K562 (cell line): ENCODE data around the gene POM121. TPM values are rescaled to one million over a fixed set of nuclear protein-coding genes. Genes with fewer than 3 reads are reported as not detected.
A peak's percentile ranks its signal among the peaks of the same experiment; 100 is the strongest.

ENCODE experiments used
- CBX1 ChIP-seq: sonication (generic); IDR thresholded peaks from 2 replicates; pipeline ENCODE4 v1.6.1; 2016; ENCODE audit warnings: antibody characterized with exemption, low read depth, mild to moderate bottlenecking
- CREM ChIP-seq: IDR thresholded peaks from 2 replicates; pipeline ENCODE4 v1.6.1; 2014; ENCODE audit warnings: antibody characterized with exemption, low read depth
- EZH2 ChIP-seq: IDR thresholded peaks from 2 replicates; pipeline ENCODE4 v1.6.1; 2012; ENCODE audit warnings: low read depth, mild to moderate bottlenecking, inconsistent platforms, low read length, borderline replicate concordance
- GABPB1 ChIP-seq: sonication (generic); formaldehyde crosslinking; IDR thresholded peaks from 2 replicates; pipeline ENCODE4 v1.8.0; 2022; ENCODE audit warnings: mild to moderate bottlenecking, missing genetic modification reagents
- GTF2E2 ChIP-seq: fragments of 200-800 bp; sonication (Bioruptor generic); IDR thresholded peaks from 2 replicates; pipeline ENCODE4 v1.6.1; 2016; ENCODE audit warnings: missing genetic modification characterization, missing compliant biosample characterization
- JUNB ChIP-seq: fragments of 450-650 bp; formaldehyde crosslinking; conservative IDR thresholded peaks from 2 replicates; pipeline ENCODE4 v1.4.0; 2020; ENCODE audit warnings: mild to moderate bottlenecking
- KDM2B ChIP-seq: fragments of 250-450 bp; sonication (Bioruptor Pico); IDR thresholded peaks from 2 replicates; pipeline ENCODE4 v1.8.0; 2021; ENCODE audit warnings: mild to moderate bottlenecking, moderate library complexity
- L3MBTL2 ChIP-seq: fragments of 450-650 bp; IDR thresholded peaks from 2 replicates; pipeline ENCODE4 v1.6.1; 2016; ENCODE audit warnings: mild to moderate bottlenecking, moderate library complexity
- MAX ChIP-seq: sonication (generic); formaldehyde crosslinking; IDR thresholded peaks from 2 replicates; pipeline ENCODE4 v1.9.0; 2022; ENCODE audit warnings: mild to moderate bottlenecking, missing genetic modification reagents
- NBN ChIP-seq: fragments of 450-650 bp; IDR thresholded peaks from 2 replicates; pipeline ENCODE4 v1.6.1; 2016; ENCODE audit warnings: low read depth, mild to moderate bottlenecking
- NR2C2 ChIP-seq, 2 experiments: fragments of 200-800 bp in 1 of 2; sonication (Bioruptor generic) in 1 of 2; sonication (generic) in 1 of 2; formaldehyde crosslinking in 1 of 2; IDR thresholded peaks; 2 replicates each; pipeline versions ENCODE4 v1.6.1 to v1.8.0; 2016 to 2022; ENCODE audit warnings: mild to moderate bottlenecking in 1 of 2, missing compliant biosample characterization in 1 of 2, missing genetic modification characterization in 1 of 2, missing genetic modification reagents in 1 of 2
- NRF1 ChIP-seq, 2 experiments: fragments of 450-650 bp; IDR thresholded peaks in 1 of 2; conservative IDR thresholded peaks in 1 of 2; 2 replicates each; pipeline ENCODE4 v1.6.1; 2014; ENCODE audit warnings: mild to moderate bottlenecking in 2 of 2
- POLR2B ChIP-seq: fragments of 450-650 bp; IDR thresholded peaks from 2 replicates; pipeline ENCODE4 v1.6.1; 2018; ENCODE audit warnings: low read depth; ENCODE audit not compliant: partially characterized antibody
- RBBP5 ChIP-seq: fragments of 200-600 bp; sonication (generic); IDR thresholded peaks from 2 replicates; pipeline ENCODE4 v1.6.1; 2012; ENCODE audit warnings: borderline replicate concordance, mild to moderate bottlenecking, low read length, control low read depth, inconsistent platforms; ENCODE audit not compliant: insufficient read depth, poor library complexity, severe bottlenecking
- RBM25 ChIP-seq: fragments of 200-400 bp; formaldehyde crosslinking; IDR thresholded peaks from 2 replicates; pipeline ENCODE4 v1.6.1; 2018; ENCODE audit warnings: low read length, low read depth, moderate library complexity; ENCODE audit not compliant: severe bottlenecking
- RFX1 ChIP-seq: fragments of 450-650 bp; IDR thresholded peaks from 2 replicates; pipeline ENCODE4 v1.6.1; 2016; ENCODE audit warnings: mild to moderate bottlenecking, moderate library complexity
- SRF ChIP-seq, 2 experiments: fragments of 250-450, 450-650 bp in 1 of 2; sonication (Bioruptor Pico) in 1 of 2; sonication (generic) in 1 of 2; formaldehyde crosslinking; IDR thresholded peaks; 2 replicates each; pipeline versions ENCODE4 v1.5.0 to v1.5.1; 2020 to 2022; ENCODE audit warnings: mild to moderate bottlenecking in 1 of 2, missing genetic modification reagents in 1 of 2
- TRIM24 ChIP-seq, 2 experiments: fragments of 450-650 bp; IDR thresholded peaks; 2 replicates each; pipeline ENCODE4 v1.6.1; 2016
- TRIM28 ChIP-seq: fragments of 450-650 bp; IDR thresholded peaks from 2 replicates; pipeline ENCODE4 v1.6.1; 2017
- ZNF134 ChIP-seq: fragments of 250-450 bp; sonication (Bioruptor Pico); conservative IDR thresholded peaks from 2 replicates; pipeline ENCODE4 v1.4.0; 2020
- ZNF24 ChIP-seq: fragments of 450-650 bp; IDR thresholded peaks from 2 replicates; pipeline ENCODE4 v1.6.1; 2016
- ZNF639 ChIP-seq, 2 experiments: fragments of 200-800 bp in 1 of 2; sonication (Bioruptor generic) in 1 of 2; sonication (generic) in 1 of 2; formaldehyde crosslinking in 1 of 2; IDR thresholded peaks in 1 of 2; conservative IDR thresholded peaks in 1 of 2; 2 replicates each; pipeline versions ENCODE4 v1.5.0 to v1.6.1; 2016 to 2020; ENCODE audit warnings: missing compliant biosample characterization in 1 of 2, missing genetic modification characterization in 1 of 2, missing genetic modification reagents in 1 of 2
- ZNF644 ChIP-seq: fragments of 200-800 bp; sonication (Bioruptor generic); IDR thresholded peaks from 2 replicates; pipeline ENCODE4 v1.6.1; 2016; ENCODE audit warnings: low read depth, missing genetic modification characterization, missing compliant biosample characterization
- ZNF766 ChIP-seq: fragments of 200-800 bp; sonication (Bioruptor generic); conservative IDR thresholded peaks from 2 replicates; pipeline ENCODE4 v1.6.1; 2016; ENCODE audit warnings: missing genetic modification characterization, missing compliant biosample characterization
- polyA plus RNA-seq, 8 experiments: library from polyadenylated mRNA; depleted of rRNA in 4 of 8; stranded (reverse) in 5 of 8; unstranded in 3 of 8; fragments of >200 nt; fragmentation: Nextera tagmentation in 2 of 8; fragmentation: Illumina TruSeq in 1 of 8; extraction: Ambion mirVana in 2 of 8; extraction: Trizol in 1 of 8; gene quantifications; 2 replicates each; pipeline versions ENCODE4 v1.2.1 to v1.2.3, GENCODE V29; 2011 to 2014; ENCODE audit warnings: inconsistent platforms in 1 of 8, missing spikeins in 1 of 8
- total RNA-seq, 7 experiments: library from RNA; depleted of rRNA in 6 of 7; stranded (reverse); fragments of >200 nt in 6 of 7; fragmentation: Illumina TruSeq in 2 of 7; extraction: Trizol in 2 of 7; gene quantifications; 2 replicates each; pipeline versions ENCODE4 v1.2.1 to v1.2.3, GENCODE V29; 2011 to 2021; ENCODE audit warnings: low replicate concordance in 1 of 7
- TF ChIP-seq, protein P1 (sequence below): fragments of 450-650 bp; formaldehyde crosslinking; IDR thresholded peaks from 2 replicates; pipeline ENCODE4 v1.4.0; 2022; ENCODE audit warnings: missing genetic modification characterization

POM121 gene
- total and polyA plus RNA-seq, 9 of the 15 experiments (the other 6 are each of a cell fraction or from before 2014, with no cell fraction given), result 3.6 to 112 (median 12.5) TPM

DNA sequence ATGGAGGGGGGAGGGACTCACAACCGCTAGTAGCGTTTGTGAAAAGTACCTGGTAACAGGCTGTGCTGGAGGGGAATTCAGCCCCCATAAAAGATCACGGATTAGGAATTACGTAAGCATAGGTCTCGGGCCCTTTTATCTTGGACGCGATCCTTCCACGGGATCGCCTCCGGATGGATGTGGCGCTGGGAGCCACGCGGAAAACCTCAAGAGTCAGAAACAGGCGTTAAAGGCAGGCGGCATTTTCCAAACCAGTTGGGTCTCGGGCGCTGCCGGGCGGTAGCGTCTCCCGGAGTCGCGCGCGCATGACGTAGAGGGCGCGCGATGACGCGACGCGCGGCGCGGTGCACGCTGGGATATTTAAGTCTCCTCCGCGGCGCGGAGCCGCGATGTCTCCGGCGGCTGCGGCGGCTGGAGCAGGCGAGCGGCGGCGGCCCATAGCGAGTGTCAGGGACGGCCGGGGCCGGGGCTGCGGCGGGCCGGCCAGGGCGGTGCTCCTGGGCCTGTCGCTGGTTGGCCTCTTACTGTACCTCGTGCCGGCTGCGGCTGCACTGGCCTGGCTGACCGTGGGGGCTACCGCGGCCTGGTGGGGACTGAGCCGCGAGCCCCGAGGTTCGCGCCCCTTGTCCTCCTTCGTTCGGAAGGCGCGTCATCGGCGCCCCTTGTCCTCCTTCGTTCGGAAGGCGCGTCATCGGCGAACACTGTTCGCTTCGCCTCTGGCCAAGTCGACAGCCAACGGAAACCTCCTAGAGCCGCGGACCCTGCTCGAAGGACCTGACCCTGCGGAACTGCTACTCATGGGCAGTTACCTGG lies at the start of gene POM121 (continued):
- no peak for TF ChIP-seq EZH2
- no peak for TF ChIP-seq JUNB
- TF ChIP-seq TRIM24 (IDR thresholded peaks at IDR 0.05), result no peak
- TF ChIP-seq L3MBTL2, result peak; percentile 77
- peak; percentile 98 for TF ChIP-seq CREM
- TF ChIP-seq CBX1, result 0 out of 2 replicates have a peak, but pooled peaks have one; percentile 35
- peak; percentile 23; the same call in 1 of the 2 replicates for TF ChIP-seq NR2C2 (CRISPR knock-in tag; IDR thresholded peaks at IDR 0.05)
- peak; percentile 50 for TF ChIP-seq NR2C2 (tag; IDR thresholded peaks at IDR 0.05)
- no peak; the same call in 1 of the 2 replicates for TF ChIP-seq RFX1
- TF ChIP-seq MAX (CRISPR knock-in tag), result peak; percentile 76
- TF ChIP-seq ZNF766, result no peak
- TF ChIP-seq ZNF24, result no peak
- TF ChIP-seq TRIM28, result no peak
- TF ChIP-seq NBN, result peak; percentile 82; the same call in 1 of the 2 replicates
- TF ChIP-seq ZNF639 (CRISPR knock-in tag; conservative IDR thresholded peaks at IDR 0.05 in 1 of 2, IDR thresholded peaks at IDR 0.05 in 1 of 2), result peak in 1 of 2 experiments; percentile 77; a peak in 2 of 4 replicates
- TF ChIP-seq GTF2E2, result no peak; the same call in 1 of the 2 replicates
- TF ChIP-seq RBBP5, result peak; percentile 90
- peak; percentile 56; the same call in 1 of the 2 replicates for TF ChIP-seq KDM2B
- no peak for TF ChIP-seq ZNF644 (tag)
- no peak for TF ChIP-seq ZNF134 (CRISPR knock-in tag)
- peak; percentile 56 for TF ChIP-seq GABPB1
- TF ChIP-seq, protein P1, sequence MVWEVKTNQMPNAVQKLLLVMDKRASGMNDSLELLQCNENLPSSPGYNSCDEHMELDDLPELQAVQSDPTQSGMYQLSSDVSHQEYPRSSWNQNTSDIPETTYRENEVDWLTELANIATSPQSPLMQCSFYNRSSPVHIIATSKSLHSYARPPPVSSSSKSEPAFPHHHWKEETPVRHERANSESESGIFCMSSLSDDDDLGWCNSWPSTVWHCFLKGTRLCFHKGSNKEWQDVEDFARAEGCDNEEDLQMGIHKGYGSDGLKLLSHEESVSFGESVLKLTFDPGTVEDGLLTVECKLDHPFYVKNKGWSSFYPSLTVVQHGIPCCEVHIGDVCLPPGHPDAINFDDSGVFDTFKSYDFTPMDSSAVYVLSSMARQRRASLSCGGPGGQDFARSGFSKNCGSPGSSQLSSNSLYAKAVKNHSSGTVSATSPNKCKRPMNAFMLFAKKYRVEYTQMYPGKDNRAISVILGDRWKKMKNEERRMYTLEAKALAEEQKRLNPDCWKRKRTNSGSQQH (CRISPR knock-in tag), result peak; percentile 28; the same call in 1 of the 2 replicates
- peak; percentile 28 to 30; a peak in 2 of 4 replicates for TF ChIP-seq SRF (CRISPR knock-in tag; IDR thresholded peaks at IDR 0.05)
- peak; percentile 80 to 84 for TF ChIP-seq NRF1 (conservative IDR thresholded peaks at IDR 0.05 in 1 of 2, IDR thresholded peaks at IDR 0.05 in 1 of 2)
- peak; percentile 86 for TF ChIP-seq POLR2B
- TF ChIP-seq RBM25, result peak; percentile 30
